ENCODE measurements around the gene OR2G2.

DNA sequence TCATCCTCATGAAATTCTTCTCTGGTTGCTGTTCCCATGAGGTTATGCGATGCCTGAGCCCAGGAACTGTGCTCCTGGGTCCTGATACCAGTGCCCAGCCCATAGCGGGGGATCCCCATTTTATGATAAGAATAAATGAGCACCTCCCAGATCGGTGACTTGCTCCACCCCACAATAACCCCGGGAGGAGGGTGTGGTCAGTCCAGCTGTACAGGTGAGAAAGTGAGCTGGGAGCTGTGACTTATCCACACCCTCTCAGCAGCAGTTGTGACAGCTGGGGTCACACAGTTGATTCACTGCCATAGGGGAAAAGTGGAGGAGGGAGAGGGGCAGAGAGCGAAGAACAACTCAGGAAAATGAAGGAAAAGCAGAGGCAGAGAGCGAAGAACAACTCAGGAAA is 50.6 kb downstream of the OR2G2 start:
- TF ChIP-seq, protein P1, sequence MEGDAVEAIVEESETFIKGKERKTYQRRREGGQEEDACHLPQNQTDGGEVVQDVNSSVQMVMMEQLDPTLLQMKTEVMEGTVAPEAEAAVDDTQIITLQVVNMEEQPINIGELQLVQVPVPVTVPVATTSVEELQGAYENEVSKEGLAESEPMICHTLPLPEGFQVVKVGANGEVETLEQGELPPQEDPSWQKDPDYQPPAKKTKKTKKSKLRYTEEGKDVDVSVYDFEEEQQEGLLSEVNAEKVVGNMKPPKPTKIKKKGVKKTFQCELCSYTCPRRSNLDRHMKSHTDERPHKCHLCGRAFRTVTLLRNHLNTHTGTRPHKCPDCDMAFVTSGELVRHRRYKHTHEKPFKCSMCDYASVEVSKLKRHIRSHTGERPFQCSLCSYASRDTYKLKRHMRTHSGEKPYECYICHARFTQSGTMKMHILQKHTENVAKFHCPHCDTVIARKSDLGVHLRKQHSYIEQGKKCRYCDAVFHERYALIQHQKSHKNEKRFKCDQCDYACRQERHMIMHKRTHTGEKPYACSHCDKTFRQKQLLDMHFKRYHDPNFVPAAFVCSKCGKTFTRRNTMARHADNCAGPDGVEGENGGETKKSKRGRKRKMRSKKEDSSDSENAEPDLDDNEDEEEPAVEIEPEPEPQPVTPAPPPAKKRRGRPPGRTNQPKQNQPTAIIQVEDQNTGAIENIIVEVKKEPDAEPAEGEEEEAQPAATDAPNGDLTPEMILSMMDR (IDR thresholded peaks at IDR 0.05; ENCODE audit: insufficient read depth, low read length, poor library complexity, severe bottlenecking) = no peak
- no peak for TF ChIP-seq EZH2phosphoT487 (conservative IDR thresholded peaks at IDR 0.05; ENCODE audit: low read length)
